Tibial nerve (tissue), 3 donors: Measurements from ENCODE around the gene FSTL4.

Experiments
- POLR2A ChIP-seq, 2 donors: fragments of 450-650 bp; IDR thresholded peaks; one replicate each; pipeline ENCODE4 v1.6.1; 2017; ENCODE audit warnings: antibody characterized with exemption in 2 of 2, mild to moderate bottlenecking in 2 of 2, moderate library complexity in 2 of 2
- TF ChIP-seq, protein P1 (sequence below), 5 experiments: fragments of 200-600 bp in 3 of 5; fragments of 450-650 bp in 2 of 5; sonication (generic) in 3 of 5; IDR thresholded peaks; one replicate each; pipeline ENCODE4 v1.5.1; 2016 to 2019; ENCODE audit warnings: antibody characterized with exemption in 5 of 5, mild to moderate bottlenecking in 3 of 5, moderate library complexity in 2 of 5

DNA sequence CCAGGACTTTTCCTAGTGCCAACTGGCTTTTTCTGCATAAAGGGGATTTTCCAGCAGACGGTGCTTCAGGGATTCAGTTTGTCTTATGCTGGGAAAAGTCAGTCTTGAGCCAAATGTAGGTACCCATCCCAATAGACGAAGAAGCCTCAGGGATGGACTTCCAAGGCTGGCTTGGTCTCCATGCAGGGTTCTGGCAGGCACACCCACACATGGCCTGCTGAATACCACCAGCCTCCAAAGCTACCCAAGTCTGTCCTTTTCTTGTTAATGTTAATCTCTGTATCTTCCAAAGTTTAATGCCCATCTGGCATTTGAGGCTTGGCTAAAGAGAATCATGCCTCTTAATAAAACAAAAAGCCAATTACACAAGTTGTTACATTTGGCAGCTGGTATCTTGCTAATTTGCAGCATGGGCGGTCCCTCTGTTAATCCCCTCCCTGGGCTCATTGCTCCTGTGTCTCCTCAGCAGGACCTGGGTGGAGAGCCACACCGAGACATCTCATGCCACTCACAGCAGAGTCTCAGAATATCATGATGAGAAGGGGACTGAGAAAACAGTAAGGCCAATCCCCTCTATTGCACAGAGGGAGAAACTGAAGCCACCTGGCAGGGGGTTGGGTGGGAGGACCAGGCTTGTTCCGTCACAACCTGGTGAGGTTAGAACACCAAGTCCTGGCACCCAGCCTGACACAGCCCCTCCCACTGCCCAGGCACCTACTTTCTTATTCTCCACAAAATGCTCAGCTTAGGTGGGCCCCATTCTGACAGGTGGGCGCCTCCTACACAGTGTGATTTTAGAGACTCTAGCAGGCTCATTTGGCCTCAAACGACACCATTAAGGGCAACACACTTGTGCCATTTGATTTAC is 243.2 kb downstream of the FSTL4 start:
- TF ChIP-seq, protein P1, sequence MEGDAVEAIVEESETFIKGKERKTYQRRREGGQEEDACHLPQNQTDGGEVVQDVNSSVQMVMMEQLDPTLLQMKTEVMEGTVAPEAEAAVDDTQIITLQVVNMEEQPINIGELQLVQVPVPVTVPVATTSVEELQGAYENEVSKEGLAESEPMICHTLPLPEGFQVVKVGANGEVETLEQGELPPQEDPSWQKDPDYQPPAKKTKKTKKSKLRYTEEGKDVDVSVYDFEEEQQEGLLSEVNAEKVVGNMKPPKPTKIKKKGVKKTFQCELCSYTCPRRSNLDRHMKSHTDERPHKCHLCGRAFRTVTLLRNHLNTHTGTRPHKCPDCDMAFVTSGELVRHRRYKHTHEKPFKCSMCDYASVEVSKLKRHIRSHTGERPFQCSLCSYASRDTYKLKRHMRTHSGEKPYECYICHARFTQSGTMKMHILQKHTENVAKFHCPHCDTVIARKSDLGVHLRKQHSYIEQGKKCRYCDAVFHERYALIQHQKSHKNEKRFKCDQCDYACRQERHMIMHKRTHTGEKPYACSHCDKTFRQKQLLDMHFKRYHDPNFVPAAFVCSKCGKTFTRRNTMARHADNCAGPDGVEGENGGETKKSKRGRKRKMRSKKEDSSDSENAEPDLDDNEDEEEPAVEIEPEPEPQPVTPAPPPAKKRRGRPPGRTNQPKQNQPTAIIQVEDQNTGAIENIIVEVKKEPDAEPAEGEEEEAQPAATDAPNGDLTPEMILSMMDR (IDR thresholded peaks at IDR 0.05): no peak
- TF ChIP-seq POLR2A (IDR thresholded peaks at IDR 0.05): no peak
